Measurements from ENCODE around the gene MED12L. TPM values are rescaled to one million over a fixed set of nuclear protein-coding genes. Genes with fewer than 3 reads are reported as not detected.

MED12L gene
- total RNA-seq, 1 donor from 2014 or later: 0.29 TPM

DNA sequence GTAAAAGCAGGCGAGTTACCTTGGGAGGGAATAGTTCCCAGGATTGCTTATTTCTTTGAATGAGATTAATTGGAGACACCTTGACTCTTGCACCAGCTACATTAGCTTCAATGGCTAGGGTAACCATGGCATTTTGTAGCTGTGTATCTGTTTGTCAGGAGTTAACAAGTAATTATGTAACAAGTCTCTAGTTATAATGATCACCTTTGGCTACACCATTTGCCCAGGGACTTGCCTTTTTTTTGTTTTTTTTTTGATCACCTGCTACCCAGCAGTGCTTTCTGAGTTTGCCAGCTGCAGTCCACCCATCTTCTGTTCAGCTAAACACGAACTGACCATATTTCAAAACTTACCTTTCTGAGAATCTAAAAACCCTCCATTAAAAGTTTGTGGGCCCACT is 2.2 kb downstream of the MED12L start:
- no peak for DNase-seq (ENCODE audit: extremely low read depth, low read depth, low spot score)

DNA sequence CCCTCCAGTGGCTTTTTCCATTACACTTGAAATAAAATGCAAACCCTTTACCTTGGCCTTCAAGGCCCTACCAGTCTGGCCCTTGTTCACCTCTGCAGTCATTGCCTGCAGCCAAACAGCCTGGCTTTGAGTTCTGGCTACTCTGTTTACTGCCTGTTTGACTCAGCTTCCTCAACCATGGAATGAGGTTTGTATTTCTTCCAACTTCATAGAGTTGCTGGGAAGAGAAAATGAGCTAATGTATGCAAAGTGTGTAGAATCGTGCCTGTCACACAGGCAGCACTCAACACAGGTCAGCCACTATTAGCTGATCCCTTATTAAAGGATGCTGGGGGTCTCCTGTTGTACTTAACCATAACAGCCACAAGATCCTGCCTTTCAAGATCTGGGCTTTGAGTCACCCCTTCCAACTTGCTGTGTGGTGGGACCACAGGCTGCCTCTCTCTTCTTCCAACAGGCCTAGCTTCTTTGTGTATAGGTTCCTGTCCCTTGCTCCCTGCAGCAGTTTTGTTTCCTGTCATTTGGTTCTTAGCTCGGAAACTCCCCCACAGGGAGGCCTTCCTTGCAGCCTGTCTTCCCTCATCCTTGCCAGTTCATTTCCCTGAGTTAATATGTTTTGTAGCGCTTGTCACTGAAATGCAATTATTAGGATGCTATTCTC is 6.4 kb downstream of the MED12L start:
- no peak for DNase-seq (ENCODE audit: extremely low read depth, low read depth, low spot score)

DNA sequence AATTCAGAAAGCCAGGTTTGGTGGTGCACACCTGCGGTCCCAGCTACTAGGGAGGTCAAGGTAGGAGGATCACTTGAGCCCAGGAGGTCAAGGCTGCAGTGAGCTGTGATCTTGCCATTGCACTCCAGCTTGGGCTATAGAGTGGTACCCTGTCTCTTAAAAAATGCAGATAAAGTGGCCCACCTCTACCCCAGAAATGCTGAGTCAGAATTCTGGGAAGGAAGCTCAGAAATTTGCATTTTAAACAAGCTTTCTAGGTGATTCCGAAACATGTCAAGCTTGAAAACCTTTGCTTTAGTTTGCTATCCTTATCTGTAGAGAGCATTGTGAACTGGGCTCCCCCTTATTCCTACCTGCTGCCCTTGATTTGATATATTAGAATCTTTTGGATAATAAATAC is 7.7 kb downstream of the MED12L start:
- no peak for DNase-seq (ENCODE audit: extremely low read depth, low read depth, low spot score)

DNA sequence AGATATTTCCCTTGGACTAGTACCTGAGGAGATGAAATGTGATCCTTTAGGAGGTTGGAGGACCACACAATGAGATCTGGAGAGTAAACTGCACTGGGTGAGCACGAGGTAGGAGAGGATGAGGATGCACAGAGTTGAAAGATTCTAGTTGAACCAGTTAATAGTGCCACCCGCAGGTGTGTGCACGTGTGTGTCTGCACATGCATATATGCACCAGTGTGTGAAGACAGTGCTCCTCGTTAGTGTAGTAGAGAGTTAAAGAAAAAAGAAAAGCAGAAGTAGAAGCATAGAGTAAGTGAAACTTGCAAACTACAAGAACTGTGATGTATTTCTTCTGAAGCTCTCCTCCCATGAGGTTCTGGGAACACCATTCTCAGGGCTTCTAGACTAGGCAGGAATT is 8.4 kb downstream of the MED12L start:
- DNase-seq (ENCODE audit: extremely low read depth, low read depth, low spot score): no peak

DNA sequence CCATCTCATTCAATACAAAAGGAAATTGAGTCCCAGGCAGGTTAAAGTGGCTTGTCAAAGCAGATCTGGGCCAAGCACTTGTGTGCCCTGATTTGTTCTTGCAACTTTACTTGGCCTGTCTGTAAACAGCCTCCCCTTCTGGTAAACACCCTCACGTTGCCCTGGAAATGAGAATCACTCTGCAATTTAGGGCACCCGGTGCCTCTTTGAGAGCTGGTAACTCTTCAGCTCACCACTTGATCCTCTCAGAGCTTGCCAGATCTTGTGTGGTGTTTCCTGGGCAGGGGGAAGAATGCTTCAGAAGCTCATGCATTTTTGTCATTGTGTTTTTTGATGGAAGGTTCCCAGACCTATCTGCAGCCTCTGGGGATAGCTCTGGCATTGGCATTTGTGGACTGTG is 11.3 kb downstream of the MED12L start:
- DNase-seq (ENCODE audit: extremely low read depth, low read depth, low spot score): no peak

DNA sequence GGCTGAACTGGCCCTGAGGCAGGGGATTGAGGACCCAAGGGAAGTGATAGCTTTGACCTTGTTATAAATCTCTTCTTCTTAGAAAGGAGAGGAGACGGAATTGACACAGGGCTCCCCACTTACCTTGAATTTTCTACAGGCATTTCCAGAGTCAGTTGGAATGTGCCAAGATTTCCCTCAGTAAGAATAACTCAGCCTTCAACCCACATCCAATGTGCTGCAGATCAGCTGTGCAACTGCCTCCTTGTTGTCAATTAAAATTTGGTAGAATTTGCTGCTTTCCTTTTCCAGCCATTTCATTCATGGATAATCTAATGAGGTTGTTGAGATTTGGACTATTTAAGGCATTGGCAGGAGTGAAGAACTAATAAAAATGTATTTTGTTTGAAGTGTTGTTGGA is 14.6 kb downstream of the MED12L start:
- no peak for DNase-seq (ENCODE audit: extremely low read depth, low read depth, low spot score)

DNA sequence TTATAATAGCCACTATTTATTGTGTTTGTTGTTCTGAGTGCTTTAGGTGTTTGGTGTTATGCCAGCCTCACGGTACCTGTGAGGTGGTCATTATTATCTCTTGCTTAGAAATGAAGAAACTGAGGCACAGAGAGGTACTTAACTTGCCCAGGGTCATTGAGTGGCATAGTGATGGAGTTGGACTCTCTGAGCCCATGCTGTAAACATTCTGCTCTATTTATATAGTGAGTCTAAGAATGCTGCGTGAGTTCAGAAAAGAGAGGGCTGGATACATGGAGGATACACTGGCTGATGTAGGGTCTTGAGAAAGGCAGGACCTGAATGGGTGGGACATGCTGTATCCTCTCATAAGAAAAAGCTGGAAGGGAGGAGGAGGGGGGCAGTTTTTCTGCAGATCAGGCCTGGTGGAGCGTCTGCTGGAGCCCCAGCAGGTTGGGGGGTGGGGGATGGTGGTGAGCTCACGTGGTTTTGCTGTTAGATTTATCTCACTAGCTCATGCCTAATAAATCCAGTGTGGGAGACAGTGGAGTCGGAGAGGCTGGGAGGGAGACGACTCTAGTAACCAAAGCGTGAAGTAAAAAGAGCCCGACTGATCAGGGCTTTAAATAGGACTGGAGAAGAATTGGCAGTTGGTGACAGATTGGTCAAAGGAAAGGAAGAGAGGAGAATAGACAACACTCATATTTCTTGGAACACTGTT is 16.0 kb downstream of the MED12L start:
- no peak for DNase-seq (ENCODE audit: extremely low read depth, low read depth, low spot score)

DNA sequence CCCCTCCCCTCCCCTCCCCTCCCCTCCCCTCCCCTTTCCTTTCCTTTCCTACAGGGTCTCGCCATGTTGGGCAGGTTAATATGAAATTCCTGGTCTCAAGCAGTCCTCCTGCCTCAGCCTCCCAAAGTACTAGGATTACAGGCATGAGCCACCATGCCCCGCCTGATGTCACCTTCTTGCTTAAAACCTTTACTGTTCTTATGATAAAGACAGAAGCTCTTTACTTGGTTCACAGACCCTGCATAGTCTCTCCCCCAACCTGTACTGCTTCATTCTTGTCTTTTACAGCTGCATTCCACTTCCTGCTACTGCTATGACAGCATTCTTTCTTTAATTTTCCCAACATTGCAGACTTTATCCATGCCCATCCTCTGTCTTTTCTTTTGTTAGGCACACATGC is 20.8 kb downstream of the MED12L start:
- DNase-seq (ENCODE audit: extremely low read depth, low read depth, low spot score): no peak

DNA sequence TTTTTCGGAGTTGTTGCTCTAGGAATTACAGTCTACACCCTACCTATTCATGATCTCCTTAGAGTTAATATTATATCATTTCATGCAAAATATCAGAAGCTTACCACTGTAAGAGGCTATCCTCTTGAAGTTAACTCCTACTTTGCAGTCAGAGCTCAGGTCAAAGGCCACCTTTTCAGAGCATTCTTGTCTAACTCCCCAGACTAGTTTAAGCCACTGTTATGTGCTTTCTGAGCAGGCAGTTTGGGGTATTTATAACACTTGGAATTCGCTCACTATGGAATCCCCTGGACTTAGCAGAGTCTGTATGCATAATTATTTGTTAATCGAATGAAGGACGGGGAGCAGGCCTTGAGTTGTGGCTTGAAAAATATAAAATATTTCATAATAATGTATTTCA is 21.7 kb downstream of the MED12L start:
- DNase-seq (ENCODE audit: extremely low read depth, low read depth, low spot score): no peak

DNA sequence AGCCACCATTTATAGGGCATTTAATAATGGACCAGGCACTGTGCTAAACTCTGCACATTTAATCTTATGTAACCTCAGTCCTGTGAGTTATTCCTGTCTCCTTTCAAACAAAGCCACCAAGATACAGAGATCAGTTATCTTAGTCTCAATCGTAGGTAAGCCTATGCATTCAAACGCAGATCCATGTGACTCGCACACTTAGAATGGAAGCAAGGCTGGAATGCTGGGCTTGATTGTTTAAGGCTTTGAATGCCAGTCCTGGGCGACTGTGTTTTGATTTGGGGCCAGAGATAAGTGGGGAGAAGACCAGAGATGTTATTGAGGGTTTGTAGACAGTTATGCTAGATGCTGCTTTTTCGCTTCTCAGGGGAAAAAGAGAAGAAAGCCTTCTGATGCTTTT is 22.2 kb downstream of the MED12L start:
- no peak for DNase-seq (ENCODE audit: extremely low read depth, low read depth, low spot score)

DNA sequence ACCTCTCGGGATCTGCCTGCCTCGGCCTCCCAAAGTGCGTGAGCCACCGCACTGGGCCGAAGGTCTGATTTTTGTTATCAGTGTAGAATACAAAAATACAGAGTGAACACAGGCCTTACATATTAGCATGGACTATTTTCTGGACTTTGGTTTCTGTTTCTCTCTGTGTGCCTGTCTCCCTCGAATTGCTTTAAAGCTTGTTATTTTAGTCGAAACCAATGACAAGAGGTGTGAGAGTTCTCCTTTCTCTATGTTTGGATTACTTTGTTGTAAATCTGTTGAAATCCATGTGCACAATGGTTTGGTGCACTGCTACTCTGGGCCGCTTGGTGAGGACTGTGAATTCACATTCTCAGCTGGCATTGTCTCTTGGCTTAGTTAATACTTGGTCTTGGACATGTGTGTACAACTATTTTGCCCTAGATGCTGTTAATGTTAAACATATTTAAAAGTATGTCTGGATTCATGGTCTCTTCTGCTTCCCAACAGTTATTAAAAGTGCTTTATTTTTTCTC is 23.9 kb downstream of the MED12L start:
- DNase-seq (ENCODE audit: extremely low read depth, low read depth, low spot score): no peak

DNA sequence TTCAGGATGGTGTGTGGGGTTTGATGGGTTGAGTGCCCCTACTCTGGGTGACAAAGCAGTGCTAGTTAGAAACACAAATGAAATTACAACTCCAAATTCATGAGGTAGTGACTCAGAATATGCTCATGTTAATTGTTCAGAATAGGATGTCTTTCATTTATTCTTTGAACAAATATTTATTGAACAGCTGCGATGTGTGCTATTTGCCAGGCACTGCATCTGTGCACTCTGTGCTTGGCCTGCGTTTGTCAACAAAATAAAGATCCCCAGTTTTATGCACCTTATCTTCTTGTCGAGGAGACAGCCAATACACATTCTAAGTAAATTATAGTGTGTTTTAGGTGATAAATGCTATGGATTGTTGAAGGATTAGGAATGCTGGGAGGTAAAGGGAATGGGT is 27.3 kb downstream of the MED12L start:
- DNase-seq (ENCODE audit: extremely low read depth, low read depth, low spot score): no peak

DNA sequence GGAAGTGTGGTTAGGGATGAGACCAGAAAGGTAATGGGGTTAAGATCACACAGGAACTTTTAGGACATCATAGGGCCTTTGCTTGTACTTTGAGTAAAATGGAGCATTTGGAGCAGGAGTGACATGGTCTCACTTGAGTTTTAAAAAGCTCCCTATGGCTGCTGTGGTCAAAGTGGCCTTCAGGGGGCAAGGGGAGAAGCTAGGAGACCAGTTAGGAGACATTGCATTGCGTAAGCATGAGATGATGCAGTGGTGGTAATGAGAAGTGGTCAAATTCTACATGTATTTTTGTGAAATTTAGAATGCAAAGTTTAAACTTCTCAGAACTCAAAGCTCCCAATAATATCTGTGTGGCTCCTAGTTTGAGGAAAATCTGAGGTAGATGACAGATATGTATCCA is 27.9 kb downstream of the MED12L start:
- no peak for DNase-seq (ENCODE audit: extremely low read depth, low read depth, low spot score)

DNA sequence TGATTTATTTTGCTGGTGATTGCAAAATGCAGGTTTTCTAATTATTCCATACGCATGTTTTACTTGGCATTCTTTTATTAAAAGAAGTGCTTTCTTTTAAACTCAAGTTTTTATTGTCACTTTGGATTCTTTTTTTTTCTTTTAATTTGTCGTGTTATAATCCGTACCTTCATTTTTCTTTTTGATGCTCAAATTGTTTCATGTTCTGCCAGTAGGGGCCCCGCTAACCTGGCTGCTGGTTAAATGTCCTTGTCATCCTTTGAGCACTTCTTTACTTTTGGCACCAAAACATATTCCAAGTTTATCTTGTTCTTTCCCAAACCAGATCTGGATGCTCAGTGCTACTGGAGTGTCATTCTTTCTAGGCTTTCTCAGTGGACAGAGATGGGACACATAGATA is 31.6 kb downstream of the MED12L start:
- no peak for DNase-seq (ENCODE audit: extremely low read depth, low read depth, low spot score)

DNA sequence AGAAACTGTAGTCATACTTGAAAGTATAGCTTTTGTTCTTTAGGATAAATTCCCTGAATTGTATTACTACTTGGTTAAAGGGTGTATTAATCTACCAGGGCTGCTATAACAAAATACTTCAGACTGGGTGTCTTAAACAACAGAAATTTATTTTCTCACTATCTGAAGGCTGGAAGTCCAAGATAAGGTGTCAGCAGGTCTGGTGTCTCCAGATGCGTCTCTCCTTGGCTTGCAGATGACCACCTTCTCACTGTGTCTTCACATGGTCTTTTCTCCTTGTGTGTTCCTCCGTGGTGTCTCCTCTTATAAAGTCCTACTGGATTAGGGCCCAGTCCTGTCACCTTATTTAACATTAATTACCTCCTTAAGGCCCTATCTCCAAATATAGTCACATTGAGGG is 33.7 kb downstream of the MED12L start:
- DNase-seq (ENCODE audit: extremely low read depth, low read depth, low spot score): no peak

DNA sequence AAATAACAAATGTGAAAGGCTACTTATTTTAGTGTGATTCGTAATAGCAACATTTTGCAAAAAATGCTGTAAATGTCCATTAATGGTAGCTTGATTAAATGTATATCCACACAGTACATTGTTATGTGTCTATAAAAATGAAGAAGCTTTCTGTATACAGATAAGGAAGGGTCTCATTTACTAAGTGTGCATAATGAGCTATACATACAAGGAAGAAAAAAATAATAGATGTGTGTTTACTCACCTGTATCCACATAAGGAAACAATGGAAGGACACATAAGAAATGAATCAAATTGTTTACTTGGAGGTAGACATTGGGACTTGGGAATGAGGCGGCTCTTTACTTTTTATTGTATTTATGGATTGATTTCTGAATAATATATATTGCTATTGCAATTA is 34.9 kb downstream of the MED12L start:
- DNase-seq (ENCODE audit: extremely low read depth, low read depth, low spot score): no peak

DNA sequence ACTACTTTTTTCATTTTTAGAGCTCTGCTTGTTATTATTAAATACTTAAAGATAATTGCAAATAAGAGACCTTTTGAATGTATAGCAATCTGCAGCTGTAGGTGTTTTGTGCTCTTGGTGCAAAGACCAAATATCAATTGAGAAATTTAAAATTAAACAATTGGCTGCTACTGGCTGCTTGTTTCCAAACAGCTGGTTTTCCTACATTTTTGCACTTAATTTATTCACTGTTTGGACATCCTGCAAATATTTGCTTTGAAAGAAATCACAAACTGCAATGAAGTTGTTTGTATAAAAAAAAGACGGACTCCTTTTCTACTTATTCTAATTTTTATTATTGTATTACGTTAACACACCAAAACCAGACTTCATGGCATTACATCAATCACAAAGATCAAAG is 35.6 kb downstream of the MED12L start:
- DNase-seq (ENCODE audit: extremely low read depth, low read depth, low spot score): no peak

DNA sequence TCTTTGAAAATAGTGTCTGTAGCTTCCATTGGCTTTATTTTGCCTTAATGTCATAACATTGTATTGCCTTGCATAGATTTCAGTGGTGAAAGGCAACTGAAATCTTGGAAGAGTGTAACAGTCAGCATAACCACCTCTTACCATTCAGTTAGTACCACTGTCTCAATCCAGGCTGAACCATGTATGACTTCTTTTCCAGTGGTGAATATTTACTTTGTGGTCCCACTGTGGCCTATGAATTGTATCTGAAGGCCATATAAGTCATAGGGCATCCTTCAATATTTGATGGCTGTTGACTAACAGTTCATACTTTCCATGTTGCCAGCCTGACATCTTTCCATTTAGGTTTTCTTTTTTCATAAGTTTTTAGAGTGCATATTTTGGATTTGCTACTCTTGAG is 38.4 kb downstream of the MED12L start:
- no peak for DNase-seq (ENCODE audit: extremely low read depth, low read depth, low spot score)

DNA sequence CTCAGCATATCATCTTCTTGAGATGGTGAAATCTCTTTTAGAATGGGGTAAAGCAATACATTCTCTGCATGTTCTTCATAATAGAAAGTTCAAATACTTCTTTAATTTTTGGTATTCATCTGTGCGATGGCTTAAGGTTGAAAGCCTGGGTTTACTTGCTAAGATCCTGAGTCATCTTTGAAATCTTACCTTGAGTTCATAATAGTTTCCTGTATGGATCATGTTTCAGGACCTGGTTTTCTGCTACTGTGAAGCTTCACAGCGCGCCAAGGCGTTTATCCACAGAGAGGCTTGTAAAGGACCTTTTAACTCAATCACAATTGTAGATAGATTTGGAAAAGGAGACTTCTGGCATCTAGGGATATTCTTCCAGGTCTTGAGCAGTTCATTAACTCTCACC is 39.0 kb downstream of the MED12L start:
- DNase-seq (ENCODE audit: extremely low read depth, low read depth, low spot score): no peak

DNA sequence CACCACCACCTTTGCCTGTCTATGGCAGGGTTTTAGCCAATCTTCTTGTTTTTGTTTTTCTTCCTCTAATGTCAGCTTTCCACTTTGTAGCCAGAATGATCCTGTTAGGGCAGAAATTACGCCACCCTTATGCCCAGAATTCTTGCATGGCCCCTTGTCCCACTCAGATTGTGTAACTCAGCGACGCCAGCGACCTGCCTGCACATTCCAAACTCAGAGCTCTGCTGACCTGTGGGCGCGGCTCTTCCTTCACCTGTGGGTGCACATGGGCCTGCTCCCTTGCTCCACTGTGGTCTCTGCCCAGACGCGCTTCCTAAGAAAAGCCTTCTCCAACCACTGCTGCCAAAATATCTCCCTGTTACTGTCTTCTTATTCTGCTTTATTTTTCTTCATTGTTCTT is 45.0 kb downstream of the MED12L start:
- DNase-seq (ENCODE audit: extremely low read depth, low read depth, low spot score): no peak

DNA sequence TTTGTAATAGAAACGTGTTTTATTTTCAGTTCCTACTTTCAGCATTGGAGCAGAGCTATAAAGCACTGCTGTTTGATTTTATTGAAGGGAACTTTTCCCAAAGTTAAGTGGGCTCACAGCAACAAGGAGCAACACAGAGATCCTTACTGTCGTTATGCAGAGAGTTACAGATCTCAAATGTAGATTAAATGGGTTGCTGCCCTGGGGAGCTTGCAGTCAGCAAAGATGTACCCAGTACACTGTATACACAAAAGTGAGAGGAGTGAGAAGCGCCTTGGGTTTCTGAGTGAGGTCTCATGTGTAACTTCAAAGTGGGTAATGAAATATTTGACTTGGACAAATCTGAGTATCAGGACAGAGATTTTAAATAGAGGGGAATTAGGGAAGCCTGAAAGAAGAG is 47.7 kb downstream of the MED12L start:
- no peak for DNase-seq (ENCODE audit: extremely low read depth, low read depth, low spot score)

DNA sequence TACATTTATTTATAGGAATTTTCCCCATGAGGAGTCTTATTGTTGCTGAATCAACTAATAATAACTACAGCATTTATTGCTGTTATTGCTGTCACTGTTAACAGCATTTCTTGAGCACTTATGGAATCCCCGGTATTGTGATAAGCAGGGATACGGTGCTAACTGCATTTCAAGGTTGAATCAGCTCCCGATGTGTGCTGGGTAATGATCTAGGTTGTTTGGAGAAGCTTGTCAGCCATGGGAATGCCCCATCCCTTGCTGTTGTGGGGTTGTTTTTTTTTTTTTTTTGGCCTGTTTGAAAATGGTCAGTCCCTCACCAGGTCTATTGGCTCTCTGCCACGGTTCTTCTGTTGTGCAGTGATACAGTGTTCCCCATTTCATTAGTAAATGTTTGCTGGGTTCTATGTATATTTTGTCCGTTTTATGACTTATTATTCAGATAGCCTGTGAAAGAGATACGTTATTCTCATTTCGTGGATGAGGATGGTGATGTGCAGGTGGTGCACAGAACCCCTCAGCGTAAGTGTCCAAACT is 48.5 kb downstream of the MED12L start:
- DNase-seq (ENCODE audit: extremely low read depth, low read depth, low spot score): no peak

Data from glomerular endothelial cell (primary cell).